ENCODE data around the gene FBXW12. TPM values are rescaled to one million over a fixed set of nuclear protein-coding genes. Genes with fewer than 3 reads are reported as not detected.

Gene FBXW12
- total RNA-seq, 1 experiment from 2014 or later: not detected

DNA sequence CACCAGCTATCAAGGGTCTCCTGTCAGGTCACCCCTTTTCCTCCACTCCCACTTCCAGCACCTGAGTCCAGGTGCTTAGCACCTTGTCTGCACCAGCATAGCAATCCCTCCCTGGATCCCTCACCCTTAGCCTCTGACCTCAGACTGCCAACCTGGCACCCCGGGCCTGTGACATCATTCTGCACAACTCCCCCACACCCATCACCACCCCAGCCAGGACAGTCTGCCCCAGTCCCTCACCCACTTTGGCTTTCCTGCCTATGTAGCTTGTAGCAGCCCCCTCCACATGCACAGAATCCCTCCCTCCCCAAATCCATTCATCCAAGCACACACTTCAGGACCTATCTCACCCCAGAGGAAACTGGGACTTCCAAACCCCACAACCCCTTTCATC, 58.7 kb downstream of the FBXW12 start:
- Histone ChIP-seq H3K4me1 (ENCODE audit: insufficient read depth, low read length) (peaks cover 25% of the 10 kb centered on the region), H3K27me3 (ENCODE audit: low read length) (no peaks in the 10 kb centered on the region), H3F3A (ENCODE audit: low read length, unreplicated experiment) (no peaks in the 10 kb centered on the region), H3K9me3 (ENCODE audit: low read length) (no peaks in the 10 kb centered on the region), H3K36me3 (ENCODE audit: low read depth, low read length) (peaks cover 13% of the 10 kb centered on the region), H4K20me1 (ENCODE audit: low read length) (no peaks in the 10 kb centered on the region), H3K4me2 (ENCODE audit: low read length) (no peak overlapping the region), H2AFZ (ENCODE audit: low read length) (no peak overlapping the region), H3K9me2 (replicated peaks; ENCODE audit: low read length) (no peaks in the 10 kb centered on the region), H3K9ac (ENCODE audit: low read length) (no peak overlapping the region), H3K4me3 (ENCODE audit: low read length) (no peak overlapping the region), H3K79me2 (ENCODE audit: low read length) (peaks cover 23% of the 10 kb centered on the region), H3K27ac (ENCODE audit: low read length) (no peak overlapping the region)
- TF ChIP-seq, protein P1, sequence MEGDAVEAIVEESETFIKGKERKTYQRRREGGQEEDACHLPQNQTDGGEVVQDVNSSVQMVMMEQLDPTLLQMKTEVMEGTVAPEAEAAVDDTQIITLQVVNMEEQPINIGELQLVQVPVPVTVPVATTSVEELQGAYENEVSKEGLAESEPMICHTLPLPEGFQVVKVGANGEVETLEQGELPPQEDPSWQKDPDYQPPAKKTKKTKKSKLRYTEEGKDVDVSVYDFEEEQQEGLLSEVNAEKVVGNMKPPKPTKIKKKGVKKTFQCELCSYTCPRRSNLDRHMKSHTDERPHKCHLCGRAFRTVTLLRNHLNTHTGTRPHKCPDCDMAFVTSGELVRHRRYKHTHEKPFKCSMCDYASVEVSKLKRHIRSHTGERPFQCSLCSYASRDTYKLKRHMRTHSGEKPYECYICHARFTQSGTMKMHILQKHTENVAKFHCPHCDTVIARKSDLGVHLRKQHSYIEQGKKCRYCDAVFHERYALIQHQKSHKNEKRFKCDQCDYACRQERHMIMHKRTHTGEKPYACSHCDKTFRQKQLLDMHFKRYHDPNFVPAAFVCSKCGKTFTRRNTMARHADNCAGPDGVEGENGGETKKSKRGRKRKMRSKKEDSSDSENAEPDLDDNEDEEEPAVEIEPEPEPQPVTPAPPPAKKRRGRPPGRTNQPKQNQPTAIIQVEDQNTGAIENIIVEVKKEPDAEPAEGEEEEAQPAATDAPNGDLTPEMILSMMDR (conservative IDR thresholded peaks at IDR 0.05; ENCODE audit: low read depth, low read length): no peak
- TF ChIP-seq EZH2 (IDR thresholded peaks at IDR 0.05; ENCODE audit: low read length, unreplicated experiment) (no peak), EZH2phosphoT487 (IDR thresholded peaks at IDR 0.05; ENCODE audit: borderline replicate concordance, low read length) (no peak)
- CTCF ChIA-PET: no interaction called here
- no TSS peak for BruUV-seq (replicated peaks)
- POLR2A ChIA-PET (ENCODE audit: unreplicated experiment): no interaction called here
- ATAC-seq (no peak), DNase-seq (no peak)
- intact Hi-C loops (cut with micrococcal nuclease): no loop called here

- ATAC-seq (no peak), DNase-seq (no peak)
- no peak overlapping the region for H3K27ac ChIP-seq (ENCODE audit: low read length)
- no peaks in the 10 kb centered on the region for H3K27me3 ChIP-seq (ENCODE audit: low read length)
- no peak overlapping the region for H3K4me3 ChIP-seq (ENCODE audit: low read length)
- H3K9ac ChIP-seq (ENCODE audit: low read length): no peak overlapping the region
- no peak overlapping the region for H2AFZ ChIP-seq (ENCODE audit: low read length)
- H4K20me1 ChIP-seq (ENCODE audit: low read length): no peaks in the 10 kb centered on the region
- H3K4me1 ChIP-seq (ENCODE audit: insufficient read depth, low read length): peaks cover 25% of the 10 kb centered on the region
- no peaks in the 10 kb centered on the region for H3K9me3 ChIP-seq (ENCODE audit: low read length)
- peaks cover 13% of the 10 kb centered on the region for H3K36me3 ChIP-seq (ENCODE audit: low read depth, low read length)
- H3K9me2 ChIP-seq (replicated peaks; ENCODE audit: low read length): no peaks in the 10 kb centered on the region
- POLR2A ChIA-PET (ENCODE audit: unreplicated experiment): no interaction called here
- H3F3A ChIP-seq (ENCODE audit: low read length, unreplicated experiment): no peaks in the 10 kb centered on the region
- H3K4me2 ChIP-seq (ENCODE audit: low read length): no peak overlapping the region
- intact Hi-C loops (cut with micrococcal nuclease): no loop called here
- CTCF ChIA-PET: no interaction called here
- no TSS peak for BruUV-seq (replicated peaks)
- H3K79me2 ChIP-seq (ENCODE audit: low read length): peaks cover 24% of the 10 kb centered on the region
- TF ChIP-seq EZH2 (IDR thresholded peaks at IDR 0.05; ENCODE audit: low read length, unreplicated experiment) (no peak), EZH2phosphoT487 (IDR thresholded peaks at IDR 0.05; ENCODE audit: borderline replicate concordance, low read length) (no peak)
- TF ChIP-seq, protein P1 (conservative IDR thresholded peaks at IDR 0.05; ENCODE audit: low read depth, low read length): no peak
Measured at GRCh38 chr3:48431224-48432029, 59.4 kb downstream of the FBXW12 start.
